HepG2 (cell line): ENCODE measurements around the gene CRIM1. TPM values are rescaled to one million over a fixed set of nuclear protein-coding genes. Genes with fewer than 3 reads are reported as not detected.

ENCODE experiments used
- ADNP ChIP-seq: sonication (generic); formaldehyde crosslinking; IDR thresholded peaks from 2 replicates; pipeline ENCODE4 v1.4.0; 2020; ENCODE audit warnings: missing genetic modification reagents
- CENPX ChIP-seq: sonication (generic); formaldehyde crosslinking; IDR thresholded peaks from 2 replicates; pipeline ENCODE4 v1.9.0; 2021; ENCODE audit warnings: mild to moderate bottlenecking, missing genetic modification reagents, moderate library complexity
- ETV6 ChIP-seq: sonication (generic); formaldehyde crosslinking; conservative IDR thresholded peaks from 2 replicates; pipeline ENCODE4 v1.4.0; 2020; ENCODE audit warnings: missing genetic modification reagents
- JUNB ChIP-seq: sonication (generic); formaldehyde crosslinking; IDR thresholded peaks from 2 replicates; pipeline ENCODE4 v1.8.0; 2022; ENCODE audit warnings: missing genetic modification reagents, mild to moderate bottlenecking, borderline replicate concordance
- KLF16 ChIP-seq, 2 experiments: sonication (generic) in 1 of 2; formaldehyde crosslinking in 1 of 2; IDR thresholded peaks; 2 replicates each; pipeline versions ENCODE4 v1.6.1 to v1.8.0; 2016 to 2023; ENCODE audit warnings: missing genetic modification reagents in 2 of 2, missing compliant biosample characterization in 1 of 2
- NFKBIZ ChIP-seq: IDR thresholded peaks from 2 replicates; pipeline ENCODE4 v1.6.1; 2018; ENCODE audit warnings: missing genetic modification reagents, missing compliant biosample characterization
- REL ChIP-seq: sonication (generic); formaldehyde crosslinking; conservative IDR thresholded peaks from 2 replicates; pipeline ENCODE4 v1.8.0; 2022; ENCODE audit warnings: mild to moderate bottlenecking, missing genetic modification reagents, moderate library complexity
- RELA ChIP-seq: sonication (generic); formaldehyde crosslinking; IDR thresholded peaks from 2 replicates; pipeline ENCODE4 v1.4.0; 2020; ENCODE audit warnings: missing genetic modification reagents
- YY1 ChIP-seq: IDR thresholded peaks from 2 replicates; pipeline ENCODE4 v1.6.1; 2011; ENCODE audit warnings: low read length, low read depth, moderate library complexity, mild to moderate bottlenecking; ENCODE audit not compliant: insufficient read depth, insufficient replicate concordance
- ZKSCAN5 ChIP-seq: sonication (generic); formaldehyde crosslinking; IDR thresholded peaks from 2 replicates; pipeline ENCODE4 v1.5.1; 2020; ENCODE audit warnings: mild to moderate bottlenecking, missing genetic modification reagents
- ZMYM2 ChIP-seq: sonication (generic); formaldehyde crosslinking; IDR thresholded peaks from 2 replicates; pipeline ENCODE4 v1.8.0; 2022; ENCODE audit warnings: mild to moderate bottlenecking, missing genetic modification reagents
- ZMYM3 ChIP-seq: sonication (generic); formaldehyde crosslinking; IDR thresholded peaks from 2 replicates; pipeline ENCODE4 v1.5.1; 2020; ENCODE audit warnings: mild to moderate bottlenecking, missing genetic modification reagents
- ZNF234 ChIP-seq: sonication (generic); formaldehyde crosslinking; conservative IDR thresholded peaks from 2 replicates; pipeline ENCODE4 v1.5.1; 2020; ENCODE audit warnings: mild to moderate bottlenecking, missing genetic modification reagents
- ZNF251 ChIP-seq: sonication (generic); formaldehyde crosslinking; IDR thresholded peaks from 2 replicates; pipeline ENCODE4 v1.9.0; 2021; ENCODE audit warnings: mild to moderate bottlenecking, missing genetic modification reagents
- ZNF292 ChIP-seq: sonication (generic); formaldehyde crosslinking; IDR thresholded peaks from 2 replicates; pipeline ENCODE4 v1.8.1; 2022; ENCODE audit warnings: mild to moderate bottlenecking, low read depth, missing genetic modification reagents, borderline replicate concordance
- ZNF335 ChIP-seq: sonication (generic); formaldehyde crosslinking; IDR thresholded peaks from 2 replicates; pipeline ENCODE4 v1.4.0; 2020; ENCODE audit warnings: missing genetic modification reagents
- ZNF570 ChIP-seq: sonication (generic); formaldehyde crosslinking; IDR thresholded peaks from 2 replicates; pipeline ENCODE4 v1.4.0; 2020; ENCODE audit warnings: mild to moderate bottlenecking, missing genetic modification reagents, borderline replicate concordance
- ZNF749 ChIP-seq: sonication (generic); formaldehyde crosslinking; IDR thresholded peaks from 2 replicates; pipeline ENCODE4 v1.8.0; 2022; ENCODE audit warnings: mild to moderate bottlenecking, missing genetic modification reagents, moderate library complexity, borderline replicate concordance
- ZNF841 ChIP-seq: sonication (generic); formaldehyde crosslinking; IDR thresholded peaks from 2 replicates; pipeline ENCODE4 v1.8.1; 2023; ENCODE audit warnings: missing genetic modification reagents, borderline replicate concordance
- polyA plus RNA-seq, 8 experiments: library from polyadenylated mRNA; depleted of rRNA in 3 of 8; stranded (reverse) in 7 of 8; unstranded in 1 of 8; fragments of >200 nt; fragmentation: Illumina TruSeq in 4 of 8; extraction: Trizol in 4 of 8; gene quantifications; 2 replicates each; pipeline versions ENCODE4 v1.2.1 to v1.2.3, GENCODE V29; 2011 to 2016; ENCODE audit warnings: low read depth in 4 of 8, missing spikeins in 1 of 8, mixed read lengths in 1 of 8; ENCODE audit not compliant: insufficient read depth in 1 of 8
- total RNA-seq, 5 experiments: library from RNA; depleted of rRNA; stranded (reverse); fragments of >200 nt; fragmentation: Illumina TruSeq; extraction: Trizol; gene quantifications; 2 replicates each; pipeline ENCODE4 v1.2.3, GENCODE V29; 2016; ENCODE audit warnings: low read depth in 1 of 5
- TF ChIP-seq, protein P1 (sequence below): IDR thresholded peaks from 2 replicates; pipeline ENCODE4 v1.6.1; 2016; ENCODE audit warnings: low read depth, control low read depth
- TF ChIP-seq, protein P2 (sequence below): sonication (generic); formaldehyde crosslinking; IDR thresholded peaks from 2 replicates; pipeline ENCODE4 v1.5.0; 2020; ENCODE audit warnings: missing genetic modification reagents
- TF ChIP-seq, protein P3 (sequence below): IDR thresholded peaks from 2 replicates; pipeline ENCODE4 v1.6.1; 2018; ENCODE audit warnings: missing genetic modification reagents, mild to moderate bottlenecking, missing compliant biosample characterization
- TF ChIP-seq, protein P4 (sequence below): sonication (generic); formaldehyde crosslinking; IDR thresholded peaks from 2 replicates; pipeline ENCODE4 v1.4.0; 2020; ENCODE audit warnings: mild to moderate bottlenecking, missing genetic modification reagents
- TF ChIP-seq, protein P5 (sequence below): sonication (generic); formaldehyde crosslinking; IDR thresholded peaks from 2 replicates; pipeline ENCODE4 v1.4.0; 2020; ENCODE audit warnings: missing genetic modification reagents, mild to moderate bottlenecking, borderline replicate concordance

The CRIM1 gene
- total and polyA plus RNA-seq, 2 of the 13 experiments (the other 11 are each of a cell fraction or from before 2014, with no cell fraction given), result 39.1 to 69.9 TPM

DNA sequence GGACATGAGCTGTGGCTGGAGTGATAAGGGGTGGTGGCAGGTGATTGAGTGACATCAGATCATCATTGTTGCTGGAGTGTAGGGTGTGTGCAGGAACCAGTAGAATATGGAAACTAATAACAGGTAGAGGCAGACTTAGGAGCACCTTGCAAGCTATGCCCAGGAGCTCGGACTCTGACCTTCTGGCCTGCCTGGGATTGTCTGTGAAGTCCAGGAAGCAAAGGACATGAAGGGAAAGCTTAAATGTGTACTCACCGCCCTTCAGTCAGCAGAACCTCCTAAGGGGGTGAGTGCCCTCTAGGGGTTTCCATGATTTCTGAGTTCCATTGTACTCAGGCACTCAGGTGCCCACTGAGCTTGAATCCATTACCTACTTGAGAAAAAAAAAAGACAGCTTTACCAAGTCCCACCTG lies 104.2 kb downstream of the CRIM1 start (continued):
- TF ChIP-seq ZNF335 (peak; percentile 61; the same call in 1 of the 2 replicates), ETV6 (CRISPR knock-in tag) (no peak), ZNF251 (no peak), NFKBIZ (no peak), REL (CRISPR knock-in tag) (no peak), KLF16 (CRISPR knock-in tag; IDR thresholded peaks at IDR 0.05) (peak in 1 of 2 experiments; percentile 57; a peak in 1 of 4 replicates), RELA (CRISPR knock-in tag) (no peak), JUNB (no peak), ZNF749 (CRISPR knock-in tag) (no peak), ZKSCAN5 (CRISPR knock-in tag) (peak; percentile 46; the same call in 1 of the 2 replicates), CENPX (CRISPR knock-in tag) (no peak), ADNP (CRISPR knock-in tag) (no peak), YY1 (no peak), ZNF570 (CRISPR knock-in tag) (no peak), ZNF841 (CRISPR knock-in tag) (no peak), ZNF234 (CRISPR knock-in tag) (no peak), ZNF292 (CRISPR knock-in tag) (peak; percentile 69; the same call in 1 of the 2 replicates), ZMYM3 (CRISPR knock-in tag) (peak; percentile 50; the same call in 1 of the 2 replicates), ZMYM2 (CRISPR knock-in tag) (no peak)
- TF ChIP-seq, protein P1, sequence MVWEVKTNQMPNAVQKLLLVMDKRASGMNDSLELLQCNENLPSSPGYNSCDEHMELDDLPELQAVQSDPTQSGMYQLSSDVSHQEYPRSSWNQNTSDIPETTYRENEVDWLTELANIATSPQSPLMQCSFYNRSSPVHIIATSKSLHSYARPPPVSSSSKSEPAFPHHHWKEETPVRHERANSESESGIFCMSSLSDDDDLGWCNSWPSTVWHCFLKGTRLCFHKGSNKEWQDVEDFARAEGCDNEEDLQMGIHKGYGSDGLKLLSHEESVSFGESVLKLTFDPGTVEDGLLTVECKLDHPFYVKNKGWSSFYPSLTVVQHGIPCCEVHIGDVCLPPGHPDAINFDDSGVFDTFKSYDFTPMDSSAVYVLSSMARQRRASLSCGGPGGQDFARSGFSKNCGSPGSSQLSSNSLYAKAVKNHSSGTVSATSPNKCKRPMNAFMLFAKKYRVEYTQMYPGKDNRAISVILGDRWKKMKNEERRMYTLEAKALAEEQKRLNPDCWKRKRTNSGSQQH (CRISPR knock-in tag), result no peak
- TF ChIP-seq, protein P2, sequence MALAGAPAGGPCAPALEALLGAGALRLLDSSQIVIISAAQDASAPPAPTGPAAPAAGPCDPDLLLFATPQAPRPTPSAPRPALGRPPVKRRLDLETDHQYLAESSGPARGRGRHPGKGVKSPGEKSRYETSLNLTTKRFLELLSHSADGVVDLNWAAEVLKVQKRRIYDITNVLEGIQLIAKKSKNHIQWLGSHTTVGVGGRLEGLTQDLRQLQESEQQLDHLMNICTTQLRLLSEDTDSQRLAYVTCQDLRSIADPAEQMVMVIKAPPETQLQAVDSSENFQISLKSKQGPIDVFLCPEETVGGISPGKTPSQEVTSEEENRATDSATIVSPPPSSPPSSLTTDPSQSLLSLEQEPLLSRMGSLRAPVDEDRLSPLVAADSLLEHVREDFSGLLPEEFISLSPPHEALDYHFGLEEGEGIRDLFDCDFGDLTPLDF (CRISPR knock-in tag), result no peak
- TF ChIP-seq, protein P3, sequence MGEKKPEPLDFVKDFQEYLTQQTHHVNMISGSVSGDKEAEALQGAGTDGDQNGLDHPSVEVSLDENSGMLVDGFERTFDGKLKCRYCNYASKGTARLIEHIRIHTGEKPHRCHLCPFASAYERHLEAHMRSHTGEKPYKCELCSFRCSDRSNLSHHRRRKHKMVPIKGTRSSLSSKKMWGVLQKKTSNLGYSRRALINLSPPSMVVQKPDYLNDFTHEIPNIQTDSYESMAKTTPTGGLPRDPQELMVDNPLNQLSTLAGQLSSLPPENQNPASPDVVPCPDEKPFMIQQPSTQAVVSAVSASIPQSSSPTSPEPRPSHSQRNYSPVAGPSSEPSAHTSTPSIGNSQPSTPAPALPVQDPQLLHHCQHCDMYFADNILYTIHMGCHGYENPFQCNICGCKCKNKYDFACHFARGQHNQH, result peak; percentile 68; the same call in 1 of the 2 replicates
- TF ChIP-seq, protein P4, sequence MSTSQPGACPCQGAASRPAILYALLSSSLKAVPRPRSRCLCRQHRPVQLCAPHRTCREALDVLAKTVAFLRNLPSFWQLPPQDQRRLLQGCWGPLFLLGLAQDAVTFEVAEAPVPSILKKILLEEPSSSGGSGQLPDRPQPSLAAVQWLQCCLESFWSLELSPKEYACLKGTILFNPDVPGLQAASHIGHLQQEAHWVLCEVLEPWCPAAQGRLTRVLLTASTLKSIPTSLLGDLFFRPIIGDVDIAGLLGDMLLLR (CRISPR knock-in tag), result no peak
- TF ChIP-seq, protein P5, sequence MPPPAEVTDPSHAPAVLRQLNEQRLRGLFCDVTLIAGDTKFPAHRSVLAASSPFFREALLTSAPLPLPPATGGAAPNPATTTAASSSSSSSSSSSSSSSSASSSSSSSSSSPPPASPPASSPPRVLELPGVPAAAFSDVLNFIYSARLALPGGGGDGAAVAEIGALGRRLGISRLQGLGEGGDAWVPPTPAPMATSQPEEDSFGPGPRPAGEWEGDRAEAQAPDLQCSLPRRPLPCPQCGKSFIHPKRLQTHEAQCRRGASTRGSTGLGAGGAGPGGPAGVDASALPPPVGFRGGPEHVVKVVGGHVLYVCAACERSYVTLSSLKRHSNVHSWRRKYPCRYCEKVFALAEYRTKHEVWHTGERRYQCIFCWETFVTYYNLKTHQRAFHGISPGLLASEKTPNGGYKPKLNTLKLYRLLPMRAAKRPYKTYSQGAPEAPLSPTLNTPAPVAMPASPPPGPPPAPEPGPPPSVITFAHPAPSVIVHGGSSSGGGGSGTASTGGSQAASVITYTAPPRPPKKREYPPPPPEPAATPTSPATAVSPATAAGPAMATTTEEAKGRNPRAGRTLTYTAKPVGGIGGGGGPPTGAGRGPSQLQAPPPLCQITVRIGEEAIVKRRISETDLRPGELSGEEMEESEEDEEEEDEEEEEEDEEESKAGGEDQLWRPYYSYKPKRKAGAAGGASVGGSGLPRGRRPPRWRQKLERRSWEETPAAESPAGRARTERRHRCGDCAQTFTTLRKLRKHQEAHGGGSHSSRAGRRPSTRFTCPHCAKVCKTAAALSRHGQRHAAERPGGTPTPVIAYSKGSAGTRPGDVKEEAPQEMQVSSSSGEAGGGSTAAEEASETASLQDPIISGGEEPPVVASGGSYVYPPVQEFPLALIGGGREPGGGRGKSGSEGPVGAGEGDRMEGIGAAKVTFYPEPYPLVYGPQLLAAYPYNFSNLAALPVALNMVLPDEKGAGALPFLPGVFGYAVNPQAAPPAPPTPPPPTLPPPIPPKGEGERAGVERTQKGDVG (CRISPR knock-in tag), result no peak
